Measurements from ENCODE around the gene PRDX6. TPM values are rescaled to one million over a fixed set of nuclear protein-coding genes. Genes with fewer than 3 reads are reported as not detected.

Gene PRDX6
- total and polyA plus RNA-seq, 2 of the 4 experiments (the other 2 are of a cell fraction), result 373 to 426 TPM

DNA sequence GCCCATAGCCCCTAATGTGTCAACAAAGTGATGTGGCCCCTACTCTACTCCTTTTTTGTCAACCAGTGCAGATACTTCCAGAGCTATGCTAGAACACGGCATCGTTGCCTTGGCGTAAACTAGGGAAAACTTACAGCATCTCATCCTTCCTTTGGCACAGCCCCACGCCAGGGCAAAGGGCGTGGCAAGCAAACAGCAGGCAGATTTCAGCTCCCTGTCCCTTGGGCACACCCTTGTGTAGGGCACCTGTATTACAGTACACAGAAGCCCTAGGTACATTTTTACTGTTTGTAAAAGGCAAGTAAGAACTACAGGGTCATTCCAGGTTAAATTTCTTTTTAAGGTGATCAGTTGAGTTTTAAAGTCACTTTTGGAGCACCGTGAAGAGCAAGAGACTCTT, 29.3 kb downstream of the PRDX6 start:
- no peaks in the 10 kb centered on the region for H3K79me1 ChIP-seq (ENCODE audit: low read depth in 1 of 2, low read length in 2 of 2)
- no CpG with 5 or more reads among the region's 6 CpGs for WGBS, 2 experiments (ENCODE audit: extremely low coverage in 2 of 2, insufficient read length in 1 of 2)
- H4K91ac ChIP-seq (ENCODE audit: insufficient read depth, low read depth, low read length), result no peak overlapping the region
- no peak overlapping the region for H2AK9ac ChIP-seq (replicated peaks; ENCODE audit: low read depth, low read length, poor library complexity)
- H3K18ac ChIP-seq (ENCODE audit: low read depth, low read length), result no peak overlapping the region
- H3K56ac ChIP-seq (ENCODE audit: extremely low read depth, insufficient read depth, low read length), result no peak overlapping the region
- H3K4me1 ChIP-seq (ENCODE audit: control insufficient read depth, insufficient read depth, low read length), result peaks cover 5% of the 10 kb centered on the region; the same call in 1 of the 2 replicates
- H3K36me3 ChIP-seq (ENCODE audit: control insufficient read depth, insufficient read depth, low read length), result no peaks in the 10 kb centered on the region
- no peaks in the 10 kb centered on the region for H4K20me1 ChIP-seq (ENCODE audit: insufficient read depth, low read length)
- TF ChIP-seq RFX5 (IDR thresholded peaks at IDR 0.05; ENCODE audit: low read depth, low read length) (no peak), MAZ (IDR thresholded peaks at IDR 0.05; ENCODE audit: borderline replicate concordance, low read depth, low read length) (no peak), BHLHE40 (IDR thresholded peaks at IDR 0.05; ENCODE audit: low read depth, low read length) (no peak), RAD21 (IDR thresholded peaks at IDR 0.05; ENCODE audit: low read length) (no peak), ELK1 (IDR thresholded peaks at IDR 0.05; ENCODE audit: borderline replicate concordance, low read depth, low read length) (no peak), MAFK (IDR thresholded peaks at IDR 0.05; ENCODE audit: low read depth, low read length) (no peak), CEBPB (IDR thresholded peaks at IDR 0.05; ENCODE audit: low read depth, low read length) (no peak)
- H2BK20ac ChIP-seq (ENCODE audit: low read depth, low read length), result no peak overlapping the region
- 0 out of 2 replicates have a peak, but pooled peaks cover 7% of the 10 kb centered on the region for H3K9me1 ChIP-seq (ENCODE audit: insufficient read depth, low read length)
- DNase-seq (no peak), ATAC-seq (ENCODE audit: low read depth) (no peak)
- no peak overlapping the region for H3K4me2 ChIP-seq (ENCODE audit: low read depth, low read length)
- dilution Hi-C loops (cut with HindIII; ENCODE audit: low sequenced_read_pairs, unreplicated experiment) (no loop called here), intact Hi-C loops (cut with micrococcal nuclease) (no loop called here), in situ Hi-C loops (cut with MboI; ENCODE audit: low sequenced_read_pairs) (no loop called here)
- POLR2A ChIA-PET (ENCODE audit: unreplicated experiment), result no interaction called here
- no peak overlapping the region for H3K4ac ChIP-seq (ENCODE audit: low read depth, low read length)
- no peak overlapping the region for H4K8ac ChIP-seq (ENCODE audit: low read depth in 2 of 2, low read length in 2 of 2)
- no peak overlapping the region for H3K9ac ChIP-seq (ENCODE audit: low read depth, low read length)
- 0 out of 2 replicates have a peak overlapping the region, but pooled peaks have one; percentile 10 for H2AK5ac ChIP-seq (ENCODE audit: low read depth, low read length)
- BruUV-seq (replicated peaks), result no TSS peak
- no peaks in the 10 kb centered on the region; the same call in 1 of the 2 replicates for H3K27me3 ChIP-seq (ENCODE audit: control insufficient read depth, insufficient read depth, low read length)
- H3K27ac ChIP-seq (ENCODE audit: insufficient read depth, low read length), result no peak overlapping the region
- no peak overlapping the region for H3K23ac ChIP-seq (ENCODE audit: low read depth, low read length)
- CTCF ChIA-PET, result interaction anchor here (1.0 kb wide), 1 partner anchor 28 kb away, joined by 3 read pairs; no protein-coding TSS in a partner anchor
- no peak overlapping the region for H2BK5ac ChIP-seq (ENCODE audit: low read depth, low read length, poor library complexity, severe bottlenecking)
- H2AFZ ChIP-seq (replicated peaks; ENCODE audit: low read length, poor library complexity), result peak overlapping the region; percentile 58
- H3K14ac ChIP-seq (replicated peaks; ENCODE audit: low read depth, low read length), result no peak overlapping the region
- H2BK120ac ChIP-seq (ENCODE audit: low read depth, low read length), result no peak overlapping the region
- no peak overlapping the region for H2BK15ac ChIP-seq (ENCODE audit: low read depth, low read length)
- no peaks in the 10 kb centered on the region for H3K9me3 ChIP-seq (ENCODE audit: control insufficient read depth, insufficient read depth, low read length)
- no peak overlapping the region for H4K5ac ChIP-seq (ENCODE audit: low read depth, low read length)
- no peak overlapping the region for H3K4me3 ChIP-seq (ENCODE audit: insufficient read depth, low read depth, low read length)

Measured in IMR-90 (cell line).